Lower leg skin (tissue), 4 donors: ENCODE measurements around the gene KIF2A. TPM values are rescaled to one million over a fixed set of nuclear protein-coding genes. Genes with fewer than 3 reads are reported as not detected.

ENCODE experiments used
- DNase-seq, 2 donors: peaks; one replicate each; pipeline ENCODE4 v3.0.0-alpha.2; 2019; ENCODE audit warnings: low spot score in 2 of 2
- H3K4me3 ChIP-seq: fragments of 200-600 bp; sonication (generic); 2 replicates; pipeline ENCODE4 v1.5.1; 2017; ENCODE audit warnings: mild to moderate bottlenecking, low read depth; ENCODE audit not compliant: poor library complexity, severe bottlenecking
- CTCF ChIP-seq, 3 donors: fragments of 450-650 bp; IDR thresholded peaks; one replicate each; pipeline ENCODE4 v1.5.1; 2016; ENCODE audit warnings: antibody characterized with exemption in 3 of 3, mild to moderate bottlenecking in 3 of 3, moderate library complexity in 2 of 3
- POLR2A ChIP-seq, 2 donors: fragments of 450-650 bp; IDR thresholded peaks; one replicate each; pipeline ENCODE4 v1.6.1; 2016 to 2017; ENCODE audit warnings: antibody characterized with exemption in 2 of 2, mild to moderate bottlenecking in 1 of 2, moderate library complexity in 1 of 2
- WGBS, 2 donors: methylation state at CpG; one replicate each; pipeline ENCODE4 v1.1.5; 2018; 5-methylcytosine and 5-hydroxymethylcytosine counted together
- intact Hi-C: fragments of 100-400 bp; cut with DNase I; formaldehyde crosslinking; loops from one replicate; pipeline ENCODE4 v1.15.0; 2023; ENCODE audit warnings: low total_unique reads
- total RNA-seq, 4 donors: library from RNA; depleted of rRNA; stranded (reverse); fragments of >200 nt; gene quantifications; one replicate each; pipeline ENCODE4 v1.1.0, GENCODE V29; 2016

Gene KIF2A
- total RNA-seq, 4 donors from 2014 or later: 14.5 to 33.4 (median 21.2) TPM

GRCh38 chr5:62322484-62322883, 16.5 kb downstream of the KIF2A start:
- intact Hi-C loops: no loop called here
- 88 to 93% methylated on average over 1 of the region's 1 CpG for WGBS, 2 donors
- no peak for DNase-seq
- no peak overlapping the region for H3K4me3 ChIP-seq
- TF ChIP-seq POLR2A (IDR thresholded peaks at IDR 0.05) (no peak), CTCF (IDR thresholded peaks at IDR 0.05) (no peak)

- intact Hi-C loops: no loop called here
- H3K4me3 ChIP-seq: no peak overlapping the region
- DNase-seq: no peak
- no peak for TF ChIP-seq POLR2A (IDR thresholded peaks at IDR 0.05)
- TF ChIP-seq CTCF (IDR thresholded peaks at IDR 0.05): no peak
- 88 to 97% methylated on average over 1 of the region's 1 CpG for WGBS, 2 donors
These were observed 20.3 kb downstream of the KIF2A start for GRCh38 chr5:62326302-62326701.

GRCh38 chr5:62326702-62327101, 20.7 kb downstream of the KIF2A start:
- no peak overlapping the region for H3K4me3 ChIP-seq
- no peak for TF ChIP-seq CTCF (IDR thresholded peaks at IDR 0.05)
- no peak for TF ChIP-seq POLR2A (IDR thresholded peaks at IDR 0.05)
- 96 to 98% methylated on average over 4 of the region's 4 CpGs for WGBS, 2 donors
- intact Hi-C loops: no loop called here
- no peak for DNase-seq

- intact Hi-C loops: no loop called here
- 85 to 90% methylated on average over 9 of the region's 9 CpGs for WGBS, 2 donors
- DNase-seq: no peak
- no peak overlapping the region for H3K4me3 ChIP-seq
- TF ChIP-seq POLR2A (IDR thresholded peaks at IDR 0.05) (no peak), CTCF (IDR thresholded peaks at IDR 0.05) (no peak)
These were observed 21.4 kb downstream of the KIF2A start for GRCh38 chr5:62327138-62328053.

GRCh38 chr5:62328772-62329491, 22.9 kb downstream of the KIF2A start:
- TF ChIP-seq POLR2A (IDR thresholded peaks at IDR 0.05) (no peak), CTCF (IDR thresholded peaks at IDR 0.05) (no peak)
- intact Hi-C loops: no loop called here
- 79 to 83% methylated on average over 7 of the region's 7 CpGs for WGBS, 2 donors
- H3K4me3 ChIP-seq: no peak overlapping the region
- no peak for DNase-seq
